GM19035 (cell line): ENCODE results near the gene NME3.
A peak's percentile ranks its signal among the peaks of the same experiment; 100 is the strongest.
"Not testable (repeated sequence)": the region's sequence is repeated elsewhere in the genome, so short reads cannot be mapped to it uniquely, and the experiment has no call there.

Source experiments
- ATAC-seq: cut with Tn5 transposase; IDR thresholded peaks from one replicate; pipeline ENCODE4 v1.9.1; 2021; ENCODE audit not compliant: unreplicated experiment

NME3 gene

DNA sequence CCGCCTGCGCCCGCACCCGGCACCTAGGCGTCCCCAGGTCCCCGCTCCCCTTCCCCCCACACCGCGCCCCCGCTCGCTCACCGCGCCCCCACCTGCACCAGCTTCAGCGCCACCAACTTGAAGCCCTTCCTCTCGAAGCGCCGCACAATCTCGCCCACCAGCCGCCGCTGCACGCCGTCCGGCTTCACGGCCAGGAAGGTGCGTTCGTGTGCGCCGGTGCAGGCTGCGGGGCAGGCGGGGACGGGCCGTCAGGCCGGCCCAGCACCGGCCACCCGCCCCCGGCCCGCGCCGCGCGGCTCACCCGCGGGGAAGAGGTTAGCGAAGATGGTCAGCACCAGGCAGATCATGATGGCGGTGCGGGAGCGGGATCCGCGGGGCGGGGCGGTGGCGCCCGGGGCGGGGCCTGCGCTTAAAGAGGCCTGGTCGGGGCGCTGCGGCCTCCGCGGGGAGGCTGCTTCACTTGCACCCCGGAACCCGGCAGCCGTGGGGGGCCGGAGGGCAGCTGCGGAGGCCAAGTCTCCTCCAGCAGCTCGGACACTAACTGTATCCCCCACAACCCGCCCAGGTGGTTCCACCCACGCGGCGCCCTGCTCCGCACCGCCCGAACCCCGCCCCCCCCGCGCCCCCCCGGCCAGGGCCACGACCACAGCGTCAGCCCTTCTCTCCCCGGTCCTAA, at the start of gene NME3:
Gene NME3 (minus strand): TSS at position 356 of the 676 bp plus-strand sequence. CDS start 9 bp downstream, at position 347.
- peak; percentile 33 for ATAC-seq

DNA sequence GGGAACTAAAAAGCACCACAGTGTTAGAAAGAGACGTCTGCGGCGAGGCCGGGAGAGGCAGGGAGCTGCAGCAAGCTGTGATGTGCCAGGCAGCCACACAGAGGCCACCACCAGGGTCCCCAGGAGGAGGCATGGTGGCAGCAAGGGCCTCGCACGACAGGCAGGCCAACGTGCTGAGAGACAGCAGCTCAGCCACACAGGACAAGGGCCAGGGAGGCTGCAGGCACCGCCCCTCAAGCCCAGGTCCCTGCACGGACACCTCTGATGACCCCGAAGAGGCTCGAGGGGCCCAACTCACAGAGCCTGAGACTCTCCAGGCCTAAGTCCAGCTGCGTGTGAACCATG, 49.6 kb upstream of the NME3 start:
- ATAC-seq, result no peak

DNA sequence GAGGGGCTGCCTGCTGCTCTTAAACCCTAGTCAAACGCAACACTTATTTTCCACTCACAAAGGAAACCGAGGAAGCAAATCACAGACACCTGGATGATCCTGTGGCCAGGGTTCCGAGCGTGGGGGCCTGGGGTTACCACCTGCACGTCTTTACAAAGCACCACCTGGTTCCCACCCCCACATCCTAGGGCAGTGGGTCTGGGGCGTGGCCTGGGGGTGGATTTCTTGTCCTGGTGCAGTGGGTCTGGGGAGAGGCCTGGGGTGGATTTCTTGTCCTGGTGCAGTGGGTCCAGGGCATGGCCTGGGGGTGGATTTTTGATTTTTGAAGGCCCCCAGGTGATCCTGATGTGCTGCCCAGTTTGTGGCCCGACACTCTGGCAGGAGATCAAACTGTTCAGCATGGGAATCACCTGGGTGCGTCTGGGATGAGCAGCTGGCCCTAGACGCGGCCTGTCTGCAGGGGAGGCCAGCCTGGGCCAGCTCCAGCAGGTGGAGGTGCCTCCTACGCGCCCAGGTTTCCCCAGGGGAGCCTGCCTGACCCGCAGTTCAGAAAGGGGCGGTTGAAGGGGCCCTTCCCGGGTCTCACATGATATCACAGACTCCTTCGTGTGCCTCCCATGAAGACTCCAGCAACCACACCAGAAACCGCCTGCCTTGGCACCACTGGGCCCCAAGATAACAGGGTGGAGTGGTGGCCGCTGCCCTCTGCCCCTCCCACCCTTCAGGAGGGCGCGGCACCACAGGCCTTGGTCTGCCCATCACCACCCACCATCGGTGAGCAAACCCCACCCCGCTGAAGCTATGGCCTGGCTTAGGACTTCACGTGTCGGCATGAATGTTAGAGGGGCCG, 49.0 kb upstream of the NME3 start:
- no peak for ATAC-seq

DNA sequence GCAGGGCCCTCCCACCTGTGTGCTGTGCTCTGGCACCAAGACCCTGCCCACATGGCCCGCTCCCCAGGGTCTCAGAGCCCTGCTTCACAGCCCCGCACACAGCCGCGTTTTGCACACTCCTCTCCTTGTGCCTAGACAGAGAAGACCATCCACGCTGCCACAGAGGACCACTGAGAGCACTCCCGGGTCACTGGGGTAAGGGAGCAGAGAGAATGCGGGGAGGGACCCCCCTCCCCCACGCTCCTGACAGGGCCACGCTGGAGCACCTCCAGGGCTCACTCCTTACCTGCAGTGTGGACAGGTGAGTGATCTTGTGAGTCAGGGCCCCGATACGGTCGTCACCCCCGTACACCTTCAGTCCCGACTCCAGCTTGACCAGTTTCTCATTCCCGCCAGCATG, 48.3 kb upstream of the NME3 start:
- ATAC-seq, result no peak

DNA sequence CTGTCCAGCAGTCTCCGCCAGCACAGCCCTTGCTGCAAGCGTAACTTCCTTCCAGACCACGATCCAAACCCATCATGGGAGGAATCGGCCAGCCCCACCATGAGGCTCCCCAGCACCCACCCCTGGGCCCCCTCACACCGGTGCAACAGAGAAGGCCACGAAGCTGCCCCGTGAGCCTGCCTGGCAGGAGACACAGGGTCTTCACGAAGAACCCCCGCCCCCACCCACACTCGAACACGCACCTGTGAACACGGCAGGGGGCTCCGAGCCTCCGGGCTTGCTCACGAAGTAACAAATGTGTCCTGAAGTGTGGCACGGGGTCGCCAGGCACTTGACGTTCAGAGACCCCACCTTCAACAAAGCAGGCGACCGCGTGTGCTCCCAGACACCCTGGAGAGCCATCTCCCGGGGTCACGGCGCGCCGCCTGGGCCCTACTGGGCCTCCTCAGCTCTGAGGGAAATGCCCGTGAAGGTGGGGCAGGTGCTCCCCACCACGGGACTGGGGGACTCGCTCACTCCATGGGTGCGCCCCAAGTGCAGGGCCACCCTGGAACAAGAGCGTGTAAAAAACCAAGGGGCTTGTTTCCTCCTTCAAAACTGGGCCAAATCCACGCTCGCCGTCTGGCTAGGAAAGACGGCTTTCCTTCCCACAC, 47.7 kb upstream of the NME3 start:
- no peak for ATAC-seq

DNA sequence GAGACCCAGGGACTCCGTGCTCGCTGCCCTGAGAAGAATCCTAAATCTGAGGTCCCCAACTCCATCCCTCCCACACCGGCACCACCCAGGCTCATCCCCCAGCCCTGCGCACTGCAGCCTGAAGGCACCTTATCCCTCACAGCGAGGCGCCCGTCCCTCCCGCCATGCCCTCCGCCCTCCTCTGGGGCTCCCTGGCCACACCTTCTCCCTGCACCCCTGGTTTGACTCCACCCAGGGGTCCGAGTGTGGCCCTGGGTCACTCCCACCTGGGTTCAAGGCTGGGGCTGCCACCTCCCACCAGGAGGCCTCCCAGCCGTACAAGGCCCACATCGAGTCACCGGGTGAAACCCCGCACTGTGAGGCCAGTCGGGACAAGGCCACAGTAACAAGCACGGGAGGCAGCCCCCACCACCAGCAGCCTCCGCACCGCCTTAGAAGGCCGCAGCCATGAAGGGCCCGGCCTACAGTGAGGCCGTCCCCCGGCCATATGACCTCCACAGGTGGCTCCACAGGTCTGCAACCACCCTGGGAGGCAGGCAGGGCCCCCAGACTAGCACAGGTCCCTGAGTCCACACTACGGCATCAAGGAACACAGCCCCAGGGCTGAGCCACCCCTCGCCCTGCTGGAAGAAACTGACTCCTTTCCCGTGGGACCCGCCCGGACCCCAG, 47.0 kb upstream of the NME3 start:
- ATAC-seq, result no peak

DNA sequence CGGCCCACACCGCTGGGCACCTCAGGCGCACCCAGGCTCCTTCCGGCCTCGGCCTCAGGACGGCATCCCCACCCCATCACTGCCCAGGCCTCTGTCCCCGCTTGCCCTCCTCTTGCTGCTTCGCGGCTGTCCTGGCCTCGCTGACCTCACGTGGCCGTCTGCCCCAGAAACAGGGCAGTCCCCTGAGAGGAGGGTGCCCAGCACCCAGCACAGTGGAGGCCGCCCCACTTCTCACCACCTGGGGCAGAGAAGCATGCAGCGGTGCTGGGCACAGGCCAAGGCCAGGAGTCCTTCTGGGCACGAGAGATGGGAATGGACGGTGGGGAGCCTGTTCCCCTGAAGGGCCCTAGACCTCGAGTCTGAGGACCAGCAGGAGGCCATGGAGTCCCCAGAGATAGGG, 46.4 kb upstream of the NME3 start:
- ATAC-seq, result no peak

DNA sequence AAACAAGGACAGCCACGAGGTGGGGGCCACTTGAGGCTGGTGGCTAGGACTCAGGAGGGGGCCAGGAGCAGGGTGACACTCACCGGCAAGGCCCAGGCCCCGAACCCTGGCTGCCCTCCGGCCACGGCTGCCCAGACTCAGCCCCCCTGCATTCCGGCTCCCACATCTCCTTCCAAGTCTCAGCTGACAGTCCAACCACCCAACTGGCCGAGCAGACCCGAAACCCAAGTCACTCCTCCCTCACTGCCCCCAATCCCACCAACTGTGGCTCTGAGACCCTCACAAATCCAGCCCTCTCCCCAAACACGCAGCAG, 45.9 kb upstream of the NME3 start:
- ATAC-seq, result no peak

DNA sequence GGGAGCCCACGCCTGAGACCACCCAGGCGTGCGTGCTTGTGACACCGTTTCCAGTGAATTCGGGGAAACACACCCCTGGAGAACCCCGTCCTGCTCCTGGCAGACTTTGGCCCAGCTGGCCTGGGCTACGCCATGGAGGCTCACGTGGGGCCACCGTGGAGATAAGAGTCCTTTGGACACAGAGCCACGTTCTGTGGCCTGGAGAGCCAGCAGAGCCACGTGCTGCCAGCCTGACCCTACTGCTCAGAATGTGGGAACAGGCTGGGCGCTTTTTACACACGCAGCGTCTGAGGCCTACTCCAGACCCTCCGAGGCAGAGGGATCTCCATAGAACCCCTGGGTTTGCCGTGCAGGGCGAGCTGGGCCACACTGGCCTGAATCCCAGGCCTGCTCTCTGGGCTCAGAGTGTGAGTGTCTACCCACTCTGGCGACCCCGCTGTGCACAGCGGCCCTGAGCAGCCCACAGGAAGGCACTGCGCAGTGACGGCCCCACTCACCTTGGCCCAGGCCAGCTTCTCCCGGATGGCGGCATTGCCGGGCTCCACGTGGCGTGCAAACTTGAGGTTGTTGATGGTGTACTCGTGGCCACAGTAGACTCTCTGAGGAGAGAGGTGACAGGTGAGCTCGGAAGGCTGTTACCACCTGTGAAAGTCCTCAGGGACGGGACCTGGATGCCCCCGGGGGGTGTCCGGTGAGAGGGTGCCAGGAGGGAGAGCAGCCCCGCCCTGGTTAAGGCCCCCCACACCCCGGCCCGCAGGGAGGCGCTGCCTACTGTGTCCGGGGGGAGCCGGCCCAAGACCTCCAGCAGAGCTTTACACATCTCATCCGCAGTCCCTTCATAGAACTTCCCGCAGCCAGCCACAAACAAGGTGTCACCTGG, 45.3 kb upstream of the NME3 start:
- ATAC-seq, result no peak

DNA sequence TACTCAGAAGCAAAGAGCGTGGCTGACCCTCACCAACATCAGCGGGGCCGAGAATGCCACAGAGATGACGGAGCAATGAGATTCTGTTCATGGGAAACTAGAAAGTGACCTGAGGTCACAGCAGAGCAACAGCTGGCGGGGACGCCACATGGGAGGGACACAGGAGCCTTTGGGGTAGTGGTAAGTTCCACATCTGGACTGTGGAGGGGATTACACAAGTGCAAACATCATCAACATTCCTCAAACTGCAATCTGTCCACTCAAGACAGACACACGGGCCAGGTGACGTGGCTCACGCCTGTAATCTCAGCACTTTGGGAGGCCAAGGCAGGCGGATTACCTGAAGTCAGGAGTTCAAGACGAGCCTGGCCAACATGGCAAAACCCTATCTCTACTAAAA, 44.1 kb upstream of the NME3 start:
- no peak for ATAC-seq

DNA sequence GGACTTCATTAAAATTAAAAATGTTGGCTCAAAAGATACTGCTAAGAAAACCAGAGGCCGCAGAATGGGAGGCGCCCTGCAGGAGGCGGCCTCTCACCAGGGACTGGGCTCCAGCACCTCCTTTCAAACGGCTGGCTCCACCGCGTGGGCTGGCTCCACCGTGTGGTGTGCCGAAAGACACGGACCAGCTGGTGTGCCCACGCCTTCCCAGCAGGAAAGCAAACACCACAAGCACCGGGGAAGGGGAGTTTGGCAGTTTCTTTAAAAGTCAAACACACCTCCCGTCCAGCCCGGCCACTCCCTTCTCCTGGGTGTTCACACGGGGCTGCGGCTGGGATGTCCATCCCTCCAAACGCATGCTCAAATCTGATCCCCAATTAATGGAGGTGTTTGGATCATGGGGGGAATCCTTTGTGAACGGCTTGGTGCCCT, 41.4 kb upstream of the NME3 start:
- no peak for ATAC-seq

DNA sequence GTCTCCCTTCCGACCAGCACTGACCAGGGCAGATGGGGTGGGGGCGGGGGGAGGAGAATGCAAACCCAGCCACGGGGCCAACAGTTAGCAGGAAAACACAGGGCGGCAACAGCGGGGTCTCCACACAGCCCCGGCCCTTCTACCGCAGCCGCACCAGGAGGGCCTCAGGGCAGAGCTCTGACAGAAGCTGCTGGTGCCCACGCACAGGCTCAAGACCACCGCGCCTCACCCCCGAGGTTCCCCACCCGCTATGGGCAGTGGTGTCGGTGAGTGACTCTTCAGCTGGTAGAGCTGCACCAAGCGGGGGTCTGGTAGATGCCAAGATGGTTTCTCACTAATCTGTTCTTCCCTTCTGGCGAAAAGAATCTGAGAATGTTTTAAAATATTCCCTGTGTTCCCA, 39.2 kb upstream of the NME3 start:
- ATAC-seq, result no peak

DNA sequence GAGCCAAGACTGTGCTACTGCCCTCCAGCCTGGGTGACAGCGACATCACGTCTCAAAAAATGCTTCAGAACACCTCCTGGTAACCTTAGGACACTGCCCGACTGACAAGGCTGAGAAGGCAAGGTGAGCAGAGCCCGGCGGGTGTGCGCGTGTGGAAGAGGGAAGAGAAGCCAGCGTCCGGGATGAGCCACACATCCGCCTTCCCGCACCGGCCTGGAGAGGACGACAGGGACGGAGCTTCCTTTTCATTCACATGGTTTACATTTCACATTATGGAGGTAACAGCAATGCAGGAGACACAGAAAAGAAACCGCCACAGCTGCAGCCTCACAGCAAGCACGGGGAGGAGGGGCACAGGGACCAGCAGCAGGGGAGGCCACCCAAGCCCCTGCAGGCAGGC, 38.8 kb upstream of the NME3 start:
- ATAC-seq, result no peak

DNA sequence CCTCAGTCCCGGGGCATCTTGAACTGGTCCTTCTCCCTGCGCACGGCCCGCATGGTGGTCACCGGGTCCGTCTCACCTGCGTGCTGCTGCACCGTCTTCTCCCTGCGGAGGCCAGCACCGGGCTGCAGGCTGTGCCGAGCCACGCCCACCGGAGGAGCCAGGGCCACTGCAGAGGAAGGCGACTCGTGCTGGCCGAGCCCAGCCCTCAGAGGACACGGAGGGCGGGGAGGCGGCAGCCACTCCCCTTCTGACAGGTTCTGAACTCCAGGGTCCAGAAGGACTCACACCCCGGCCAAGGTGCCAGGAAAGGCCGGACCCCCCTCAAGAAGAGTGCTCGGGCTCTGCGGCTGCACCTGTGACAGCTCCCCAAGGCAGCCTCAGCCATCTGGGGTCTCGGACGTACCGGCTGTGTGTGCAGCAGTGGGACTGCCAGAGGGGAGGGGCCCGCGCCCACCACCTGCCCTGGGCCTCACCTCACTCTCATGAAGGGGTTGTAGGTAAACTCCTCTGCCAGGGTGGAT, 38.0 kb upstream of the NME3 start:
- no peak for ATAC-seq

DNA sequence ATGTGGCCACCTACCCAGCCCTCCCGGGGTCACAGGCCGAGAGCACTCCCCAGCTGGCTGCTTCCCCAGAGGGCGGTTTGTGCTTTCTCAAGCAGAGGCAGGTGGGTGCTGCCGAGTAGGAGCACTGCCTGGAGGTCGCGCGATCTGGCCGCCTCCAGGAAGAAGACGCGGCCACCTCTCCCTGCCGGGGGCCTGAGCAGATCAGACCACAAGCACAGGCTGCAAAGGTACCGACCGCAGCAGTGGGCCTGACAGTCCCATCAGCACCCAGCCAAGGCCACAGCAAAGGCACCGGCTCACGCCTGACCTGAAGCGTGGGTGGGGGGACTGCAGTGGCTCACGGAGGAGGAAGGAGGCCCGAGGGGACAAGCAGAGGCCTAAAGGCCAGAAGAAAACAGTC, 37.3 kb upstream of the NME3 start:
- ATAC-seq, result no peak

DNA sequence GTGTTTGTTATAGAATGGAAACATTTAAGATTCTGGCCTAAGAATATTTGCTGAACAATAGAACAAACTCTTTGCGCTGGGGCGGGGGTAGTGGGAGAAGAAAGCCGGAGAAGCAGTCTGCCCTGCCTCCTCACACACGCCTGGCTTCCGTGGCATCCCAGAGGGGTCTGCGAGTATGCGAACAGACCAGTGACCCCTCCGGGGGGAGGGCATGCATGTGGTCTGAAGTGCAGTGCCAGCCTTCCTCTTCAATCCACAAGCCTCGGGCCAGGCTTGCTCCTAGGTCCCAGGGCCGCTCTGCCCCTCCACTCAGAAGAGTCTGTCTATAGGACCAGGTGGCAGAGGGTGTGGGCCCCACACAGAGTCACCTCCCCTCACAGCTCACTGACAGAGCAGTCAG, 36.3 kb upstream of the NME3 start:
- no peak for ATAC-seq

DNA sequence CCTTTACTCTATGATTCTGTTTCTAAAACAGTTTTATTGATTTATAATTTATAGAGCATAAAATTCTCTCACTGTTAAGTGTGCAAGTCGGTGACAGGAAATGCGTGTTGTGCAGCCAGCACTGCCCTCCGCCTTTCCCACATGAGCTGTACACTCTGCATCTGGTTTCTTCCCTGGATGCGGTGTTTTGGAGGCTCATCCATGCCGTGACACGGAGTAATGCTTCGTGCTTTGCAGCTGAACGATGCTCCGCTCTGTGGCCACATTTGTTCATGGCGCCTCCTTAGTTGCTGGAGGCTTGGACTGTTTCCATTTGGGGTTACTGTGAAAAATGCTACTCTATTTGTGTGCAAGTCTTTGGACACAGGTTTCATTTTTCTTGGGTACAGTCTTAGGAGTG, 29.4 kb upstream of the NME3 start:
- ATAC-seq, result no peak

DNA sequence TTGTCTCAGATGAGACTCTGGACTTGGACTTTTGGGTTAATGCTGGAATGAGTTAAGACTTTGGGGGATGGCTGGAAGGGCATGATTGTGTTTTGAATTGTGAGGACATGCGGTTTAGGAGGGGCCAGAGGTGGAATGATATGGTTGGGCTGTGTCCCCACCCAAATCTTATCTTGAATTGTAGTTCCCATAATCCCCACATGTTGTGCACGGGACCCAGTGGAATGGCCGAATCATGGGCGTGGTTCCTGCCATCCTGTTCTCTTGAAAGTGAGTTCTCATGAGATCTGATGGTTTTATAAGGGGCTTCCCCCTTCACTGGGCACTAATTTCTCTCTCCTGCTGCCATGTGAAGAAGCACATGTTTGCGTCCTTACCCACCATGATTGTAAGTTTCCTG, 27.9 kb upstream of the NME3 start:
- not testable (repeated sequence) for ATAC-seq

DNA sequence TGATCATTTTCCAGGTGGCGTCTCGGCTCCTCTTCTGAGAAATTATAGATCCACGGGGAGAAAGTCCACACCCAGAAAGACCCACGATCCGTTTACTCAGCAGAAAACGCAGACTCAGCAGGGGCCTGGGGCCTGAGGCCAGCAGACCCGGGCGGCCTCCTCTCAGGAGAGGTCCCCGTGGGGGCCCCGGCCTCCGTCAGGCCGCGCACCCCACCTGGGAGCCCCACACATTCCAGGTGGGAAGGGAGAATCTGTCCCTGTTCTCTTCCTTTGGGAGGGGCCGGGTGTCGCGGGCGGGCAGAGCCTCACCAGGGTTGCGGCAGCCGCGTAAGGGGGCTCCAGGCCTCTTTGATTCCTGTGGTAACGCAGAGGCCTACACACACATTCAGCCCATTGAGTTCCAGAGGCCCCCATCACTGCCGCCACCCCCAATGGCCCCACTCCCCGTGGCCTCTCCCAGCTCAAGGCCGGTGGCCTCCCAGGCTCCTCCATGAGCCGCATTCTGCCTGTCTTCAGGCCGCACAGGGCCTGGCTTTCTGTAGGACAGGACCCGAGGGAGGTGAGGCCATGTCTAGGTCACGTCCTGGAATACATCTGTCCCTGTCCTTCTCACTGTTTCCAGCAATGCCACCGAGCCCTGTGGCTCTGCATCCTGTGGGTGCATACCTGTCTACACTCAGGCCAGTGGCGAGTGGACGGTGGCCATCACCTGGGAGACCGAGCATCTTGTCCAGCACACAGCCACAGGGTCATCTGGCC, 23.7 kb upstream of the NME3 start:
- ATAC-seq, result no peak
